GM18502 (cell line): ENCODE measurements around the gene KCNB1.

Experiments used
- ATAC-seq: cut with Tn5 transposase; IDR thresholded peaks from one replicate; pipeline ENCODE4 v1.9.1; 2021; ENCODE audit warnings: mild to moderate bottlenecking; ENCODE audit not compliant: unreplicated experiment, poor library complexity

KCNB1 gene

GRCh38 chr20:49482621-49483017 is at the start of gene KCNB1:
TSS of gene KCNB1 (minus strand) at chr20:49482668. CDS start at chr20:49482480, 188 bp downstream.
- ATAC-seq = no peak

- no peak for ATAC-seq
Observed at GRCh38 chr20:49529470-49529869, 47.0 kb upstream of the KCNB1 start.

GRCh38 chr20:49526568-49526967 is 44.1 kb upstream of the KCNB1 start:
- no peak for ATAC-seq

GRCh38 chr20:49526056-49526455 is 43.6 kb upstream of the KCNB1 start:
- no peak for ATAC-seq

- no peak for ATAC-seq
Observed at GRCh38 chr20:49523767-49524360, 41.4 kb upstream of the KCNB1 start.

- ATAC-seq = no peak
Observed at GRCh38 chr20:49521356-49521755, 38.9 kb upstream of the KCNB1 start.

GRCh38 chr20:49519777-49520359 is 37.4 kb upstream of the KCNB1 start:
- ATAC-seq = no peak

GRCh38 chr20:49519212-49519712 is 36.8 kb upstream of the KCNB1 start:
- ATAC-seq = no peak

GRCh38 chr20:49518576-49518975 is 36.1 kb upstream of the KCNB1 start:
- ATAC-seq = no peak

GRCh38 chr20:49517805-49518100 is 35.3 kb upstream of the KCNB1 start:
- ATAC-seq = no peak

- ATAC-seq = no peak
Observed at GRCh38 chr20:49516916-49517804, 34.7 kb upstream of the KCNB1 start.

- ATAC-seq = no peak
Observed at GRCh38 chr20:49515586-49515985, 33.1 kb upstream of the KCNB1 start.

- ATAC-seq = no peak
Observed at GRCh38 chr20:49513517-49513916, 31.0 kb upstream of the KCNB1 start.

- no peak for ATAC-seq
Observed at GRCh38 chr20:49513009-49513408, 30.5 kb upstream of the KCNB1 start.

- ATAC-seq = no peak
Observed at GRCh38 chr20:49511788-49512525, 29.5 kb upstream of the KCNB1 start.

GRCh38 chr20:49510562-49511122 is 28.2 kb upstream of the KCNB1 start:
- ATAC-seq = no peak

- no peak for ATAC-seq
Observed at GRCh38 chr20:49508435-49509199, 26.1 kb upstream of the KCNB1 start.

- no peak for ATAC-seq
Observed at GRCh38 chr20:49507741-49508434, 25.4 kb upstream of the KCNB1 start.

GRCh38 chr20:49505518-49505917 is 23.1 kb upstream of the KCNB1 start:
- ATAC-seq = no peak
